Ishikawa (cell line): Measurements from ENCODE around the gene CAMTA1.

Source experiments
- CEBPB ChIP-seq: IDR thresholded peaks from 2 replicates; pipeline ENCODE4 v1.6.1; 2012
- CREB1 ChIP-seq: IDR thresholded peaks from 2 replicates; pipeline ENCODE4 v1.6.1; 2012; ENCODE audit warnings: low read depth
- EGR1 ChIP-seq: IDR thresholded peaks from 2 replicates; pipeline ENCODE4 v1.6.1; 2012
- EP300 ChIP-seq: IDR thresholded peaks from 2 replicates; pipeline ENCODE4 v1.6.1; 2012; ENCODE audit warnings: borderline replicate concordance
- FOXM1 ChIP-seq: IDR thresholded peaks from 2 replicates; pipeline ENCODE4 v1.6.1; 2012; ENCODE audit warnings: low read depth, borderline replicate concordance
- MAX ChIP-seq: IDR thresholded peaks from 2 replicates; pipeline ENCODE4 v1.6.1; 2012
- NFIC ChIP-seq: IDR thresholded peaks from 2 replicates; pipeline ENCODE4 v1.6.1; 2012
- RAD21 ChIP-seq: IDR thresholded peaks from 2 replicates; pipeline ENCODE4 v1.6.1; 2012; ENCODE audit warnings: low read depth
- REST ChIP-seq: IDR thresholded peaks from 2 replicates; pipeline ENCODE4 v1.6.1; 2012; ENCODE audit warnings: low read depth, mild to moderate bottlenecking
- TAF1 ChIP-seq: IDR thresholded peaks from 2 replicates; pipeline ENCODE4 v1.6.1; 2012; ENCODE audit warnings: low read depth, mild to moderate bottlenecking
- TCF12 ChIP-seq: IDR thresholded peaks from 2 replicates; pipeline ENCODE4 v1.6.1; 2012; ENCODE audit warnings: low read depth
- TEAD4 ChIP-seq: IDR thresholded peaks from 2 replicates; pipeline ENCODE4 v1.6.1; 2012
- USF1 ChIP-seq: IDR thresholded peaks from 2 replicates; pipeline ENCODE4 v1.6.1; 2012
- YY1 ChIP-seq: IDR thresholded peaks from 2 replicates; pipeline ENCODE4 v1.6.1; 2012; ENCODE audit warnings: low read depth
- ZBTB7A ChIP-seq: IDR thresholded peaks from 2 replicates; pipeline ENCODE4 v1.6.1; 2012; ENCODE audit warnings: low read depth

CAMTA1 gene

GRCh38 chr1:7691576-7691975 lies 906.3 kb downstream of the CAMTA1 start:
- TF ChIP-seq CREB1 (no peak), TEAD4 (no peak), NFIC (no peak), FOXM1 (no peak), CEBPB (no peak), ZBTB7A (no peak), EGR1 (no peak), USF1 (no peak), REST (no peak)

GRCh38 chr1:7692005-7692404 lies 906.8 kb downstream of the CAMTA1 start:
- no peak for TF ChIP-seq EGR1
- no peak for TF ChIP-seq ZBTB7A

- TF ChIP-seq CEBPB (no peak), NFIC (no peak), USF1 (no peak), ZBTB7A (no peak), MAX (no peak), TEAD4 (no peak), YY1 (no peak), TAF1 (no peak), RAD21 (no peak), FOXM1 (no peak), REST (no peak), EGR1 (no peak), CREB1 (no peak)
Measured at GRCh38 chr1:7693662-7694061, 908.4 kb downstream of the CAMTA1 start.

- TF ChIP-seq RAD21, result no peak
- no peak for TF ChIP-seq TAF1
- no peak for TF ChIP-seq CREB1
- no peak for TF ChIP-seq REST
- TF ChIP-seq TEAD4, result no peak
- TF ChIP-seq NFIC, result no peak
- no peak for TF ChIP-seq CEBPB
Measured at GRCh38 chr1:7694600-7695496, 909.6 kb downstream of the CAMTA1 start.

GRCh38 chr1:7695497-7696117 lies 910.4 kb downstream of the CAMTA1 start:
- TF ChIP-seq CEBPB (no peak), CREB1 (no peak), EP300 (no peak), NFIC (no peak), EGR1 (no peak), TAF1 (no peak), REST (no peak), TCF12 (no peak), FOXM1 (no peak), ZBTB7A (no peak), TEAD4 (no peak), MAX (no peak), USF1 (no peak), YY1 (no peak), RAD21 (no peak)
